HG03571 (cell line): Measurements from ENCODE around the gene SMIM13.
"Not testable (repeated sequence)": the region's sequence is repeated elsewhere in the genome, so short reads cannot be mapped to it uniquely, and the experiment has no call there.

Source experiments
- ATAC-seq: cut with Tn5 transposase; IDR thresholded peaks from one replicate; pipeline ENCODE4 v1.9.1; 2021; ENCODE audit not compliant: unreplicated experiment

Gene SMIM13

GRCh38 chr6:11083491-11083890 is 10.1 kb upstream of the SMIM13 start:
- no peak for ATAC-seq

- ATAC-seq = no peak
Measured at GRCh38 chr6:11083956-11084355, 9.7 kb upstream of the SMIM13 start.

GRCh38 chr6:11085758-11086435 is 7.7 kb upstream of the SMIM13 start:
- no peak for ATAC-seq

- ATAC-seq = not testable (repeated sequence)
Measured at GRCh38 chr6:11087141-11087812, 6.4 kb upstream of the SMIM13 start.

- ATAC-seq = no peak
Measured at GRCh38 chr6:11089695-11090094, 3.9 kb upstream of the SMIM13 start.

- not testable (repeated sequence) for ATAC-seq
Measured at GRCh38 chr6:11091141-11091540, 2.5 kb upstream of the SMIM13 start.

- peak; percentile 31 for ATAC-seq
Measured at GRCh38 chr6:11092668-11093375, 812 bp upstream of the SMIM13 start.

- peak; percentile 18 for ATAC-seq
Measured at GRCh38 chr6:11093376-11093625, 333 bp upstream of the SMIM13 start.

- peak; percentile 44 for ATAC-seq
Measured at GRCh38 chr6:11094411-11094851, 797 bp downstream of the SMIM13 start.

- ATAC-seq = no peak
Measured at GRCh38 chr6:11094941-11095340, 1.3 kb downstream of the SMIM13 start.

GRCh38 chr6:11096109-11096508 is 2.5 kb downstream of the SMIM13 start:
- ATAC-seq = no peak

- no peak for ATAC-seq
Measured at GRCh38 chr6:11097476-11097875, 3.8 kb downstream of the SMIM13 start.

- no peak for ATAC-seq
Measured at GRCh38 chr6:11098004-11098403, 4.4 kb downstream of the SMIM13 start.

- ATAC-seq = no peak
Measured at GRCh38 chr6:11101417-11101816, 7.8 kb downstream of the SMIM13 start.

- ATAC-seq = no peak
Measured at GRCh38 chr6:11103065-11103464, 9.4 kb downstream of the SMIM13 start.

- ATAC-seq = no peak
Measured at GRCh38 chr6:11108726-11109125, 15.1 kb downstream of the SMIM13 start.

- no peak for ATAC-seq
Measured at GRCh38 chr6:11110921-11111768, 17.5 kb downstream of the SMIM13 start, which contains the start of gene ERVFRD-1. TSS of gene ERVFRD-1 (minus strand) at chr6:11111725. CDS start at chr6:11105310, 6,415 bp downstream.

GRCh38 chr6:11111769-11112437 is 18.3 kb downstream of the SMIM13 start:
- ATAC-seq = no peak

GRCh38 chr6:11113038-11113437 is 19.4 kb downstream of the SMIM13 start:
- ATAC-seq = no peak

GRCh38 chr6:11115808-11116536 is 22.3 kb downstream of the SMIM13 start:
- not testable (repeated sequence) for ATAC-seq
